ENCODE measurements around the gene LEMD3. TPM values are rescaled to one million over a fixed set of nuclear protein-coding genes. Genes with fewer than 3 reads are reported as not detected.

The LEMD3 gene
- total RNA-seq, 1 donor from 2014 or later, result 17.2 TPM

DNA sequence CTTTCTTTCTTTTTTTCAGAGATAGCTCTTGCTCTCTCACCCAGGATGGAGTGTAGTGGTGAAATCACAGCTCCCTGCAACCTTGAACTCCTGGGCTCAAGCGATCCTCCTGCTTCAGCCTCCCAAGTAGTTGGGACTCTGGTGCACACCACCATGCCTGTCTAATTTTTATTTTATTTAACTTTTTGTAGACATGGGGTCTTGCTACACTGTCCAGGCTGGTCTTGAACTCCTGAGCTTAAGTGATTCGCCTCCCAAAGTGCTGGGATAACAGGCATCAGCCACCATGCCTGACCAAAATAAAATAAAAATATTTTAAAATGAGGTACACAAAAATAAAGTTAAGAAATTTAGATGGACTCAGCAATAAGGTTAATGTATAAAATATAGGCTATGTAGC lies 5.1 kb upstream of the LEMD3 start:
- intact Hi-C loops (cut with DNase I), result loop anchor here (10.0 kb wide), 1 partner anchor 759 kb away; the partner anchor contains the start of gene XPOT
- no peak for DNase-seq (ENCODE audit: low spot score)

DNA sequence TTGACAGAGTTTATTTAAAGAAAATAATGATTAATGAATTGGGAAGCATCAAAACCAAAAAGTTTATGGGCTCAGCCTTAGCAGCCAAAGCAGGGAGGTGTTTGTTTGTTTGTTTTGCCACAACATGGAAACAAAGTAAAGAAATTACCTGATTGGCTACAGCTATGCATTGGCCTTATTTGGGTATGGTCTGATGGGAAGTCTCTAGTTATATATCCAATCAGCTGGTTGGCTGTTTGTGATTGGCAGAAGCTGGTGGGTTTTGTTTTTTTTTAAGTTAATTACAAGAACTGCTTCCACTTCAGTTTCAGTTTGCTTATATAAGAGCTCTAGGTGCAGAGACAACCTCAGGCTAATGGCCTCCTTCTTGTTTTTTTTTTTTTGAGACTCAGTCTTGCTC lies 4.6 kb upstream of the LEMD3 start:
- intact Hi-C loops (cut with DNase I), result loop anchor here (10.0 kb wide), 1 partner anchor 760 kb away; the partner anchor contains the start of gene XPOT
- no peak for DNase-seq (ENCODE audit: low spot score)

DNA sequence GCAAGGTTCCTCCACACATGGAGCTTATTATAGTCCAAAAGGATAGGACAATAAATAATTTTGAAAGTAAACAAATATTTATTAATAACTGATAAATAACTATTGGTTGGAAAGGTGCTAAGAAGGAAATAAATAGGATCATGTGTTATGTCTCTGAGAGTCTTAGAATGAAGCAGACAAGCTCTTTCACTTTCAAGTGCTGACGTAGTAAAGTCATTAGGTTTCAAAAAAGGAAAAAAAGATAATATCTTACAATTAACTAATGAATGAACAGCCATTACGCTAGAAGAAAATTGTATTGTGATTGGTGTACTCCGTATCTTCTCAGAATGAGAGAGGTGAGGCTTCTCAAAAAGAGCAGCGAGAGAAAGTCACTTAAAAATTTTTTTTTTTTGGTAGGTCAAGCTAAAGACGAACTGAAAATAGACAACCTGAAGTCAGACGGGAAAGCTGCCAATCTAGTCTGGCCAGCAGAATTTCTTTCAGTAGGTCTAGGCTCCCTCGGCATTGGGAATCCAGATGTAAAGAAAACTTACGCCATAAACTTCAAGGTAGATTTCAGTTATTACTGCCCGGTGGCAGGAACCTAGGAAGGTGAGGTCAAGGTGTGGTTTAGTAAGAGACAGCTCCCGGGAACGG lies 583 bp upstream of the LEMD3 start:
- intact Hi-C loops (cut with DNase I), result loop anchor here (10.0 kb wide), 1 partner anchor 764 kb away; the partner anchor contains the start of gene XPOT
- DNase-seq (ENCODE audit: low spot score), result no peak

GRCh38 chr12:65170209-65170881 lies 962 bp downstream of the LEMD3 start:
- intact Hi-C loops (cut with DNase I), result loop anchor here (5.0 kb wide), 2 partner anchors 37 to 107 kb away; partner anchors contain the start of gene MSRB3
- peak; percentile 89 for DNase-seq (ENCODE audit: low spot score)

DNA sequence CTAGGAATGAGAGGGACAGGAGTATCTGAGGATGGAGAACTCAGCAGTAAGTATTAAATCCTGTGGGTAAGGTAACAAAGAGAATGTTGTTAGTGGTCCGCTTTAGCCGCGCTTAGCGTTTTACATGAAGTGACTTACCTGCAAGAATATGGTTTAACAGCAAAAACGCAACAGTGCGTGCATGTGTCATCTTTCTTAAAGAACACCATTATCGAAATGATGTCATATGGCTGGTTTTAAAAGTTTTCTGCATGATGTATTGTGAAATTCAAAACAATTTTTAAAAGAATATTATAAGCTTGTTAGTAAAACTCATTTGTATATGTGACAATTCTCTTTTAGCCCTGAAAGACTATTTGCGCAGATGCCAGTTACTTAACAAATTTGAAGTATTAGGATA lies 1.7 kb downstream of the LEMD3 start:
- DNase-seq (ENCODE audit: low spot score), result no peak
- intact Hi-C loops (cut with DNase I), result loop anchor here (5.0 kb wide), 2 partner anchors 36 to 106 kb away; partner anchors contain the start of gene MSRB3

- intact Hi-C loops (cut with DNase I), result loop anchor here (5.0 kb wide), 2 partner anchors 35 to 105 kb away; partner anchors contain the start of gene MSRB3
Measured at GRCh38 chr12:65171870-65172269, 2.5 kb downstream of the LEMD3 start.

GRCh38 chr12:65175385-65175784 lies 6.0 kb downstream of the LEMD3 start:
- no peak for DNase-seq (ENCODE audit: low spot score)
- intact Hi-C loops (cut with DNase I), result no loop called here

More at GRCh38 chr12:65171870-65172269, 2.5 kb downstream of the LEMD3 start:
- DNase-seq (ENCODE audit: low spot score), result no peak

- no peak for DNase-seq (ENCODE audit: low spot score)
- intact Hi-C loops (cut with DNase I), result no loop called here
Measured at GRCh38 chr12:65182012-65182739, 12.8 kb downstream of the LEMD3 start.

DNA sequence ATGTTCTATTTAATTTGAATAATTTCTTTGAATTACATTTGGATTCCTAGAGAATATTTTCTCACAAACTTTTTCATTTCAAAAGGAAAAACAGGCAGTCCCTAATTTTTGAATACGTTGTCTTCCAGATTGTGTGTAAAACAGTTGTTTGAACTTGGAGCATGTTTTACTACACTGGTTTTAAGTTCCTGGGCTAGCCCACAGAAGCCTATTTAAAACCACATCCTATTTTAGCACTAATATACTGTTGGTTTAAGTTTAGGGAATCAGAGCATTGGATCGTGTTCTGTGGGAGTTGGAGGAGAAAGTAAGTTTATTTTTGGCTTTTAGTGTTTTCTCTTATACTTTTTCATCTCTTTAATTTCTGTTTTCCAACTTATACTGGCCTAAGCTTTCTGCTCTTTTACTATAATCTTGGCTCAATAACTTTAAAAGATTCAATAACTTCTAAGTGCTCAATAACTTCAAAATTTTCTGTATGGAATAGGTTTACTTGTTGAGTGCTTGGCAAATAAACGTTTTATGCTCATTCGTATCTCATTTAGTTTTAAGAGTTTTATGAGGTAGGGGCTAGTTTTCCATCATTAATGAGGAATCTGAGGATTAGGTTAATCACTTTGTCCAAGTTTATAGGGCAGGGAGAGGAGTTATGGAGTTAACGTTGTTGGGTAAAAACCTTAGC lies 14.9 kb downstream of the LEMD3 start:
- no peak for DNase-seq (ENCODE audit: low spot score)
- intact Hi-C loops (cut with DNase I), result no loop called here

DNA sequence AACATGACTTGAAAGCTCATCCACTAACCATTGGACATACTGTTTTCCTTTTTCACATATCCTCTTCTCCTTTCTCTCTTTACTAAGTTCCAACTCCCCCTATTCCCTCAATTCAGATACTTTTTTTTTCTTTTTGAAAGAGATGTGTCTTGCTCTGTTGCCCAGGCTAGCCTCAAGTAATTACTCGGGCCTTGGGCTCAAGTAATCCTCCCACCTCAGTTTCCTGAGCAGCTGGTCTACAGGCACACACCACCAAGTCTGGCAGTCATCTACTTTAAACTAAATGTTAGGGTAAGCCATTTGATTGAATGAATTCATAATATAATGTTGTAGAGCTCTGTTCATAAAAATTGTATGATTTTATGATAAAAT lies 15.5 kb downstream of the LEMD3 start:
- DNase-seq (ENCODE audit: low spot score), result no peak
- intact Hi-C loops (cut with DNase I), result no loop called here

DNA sequence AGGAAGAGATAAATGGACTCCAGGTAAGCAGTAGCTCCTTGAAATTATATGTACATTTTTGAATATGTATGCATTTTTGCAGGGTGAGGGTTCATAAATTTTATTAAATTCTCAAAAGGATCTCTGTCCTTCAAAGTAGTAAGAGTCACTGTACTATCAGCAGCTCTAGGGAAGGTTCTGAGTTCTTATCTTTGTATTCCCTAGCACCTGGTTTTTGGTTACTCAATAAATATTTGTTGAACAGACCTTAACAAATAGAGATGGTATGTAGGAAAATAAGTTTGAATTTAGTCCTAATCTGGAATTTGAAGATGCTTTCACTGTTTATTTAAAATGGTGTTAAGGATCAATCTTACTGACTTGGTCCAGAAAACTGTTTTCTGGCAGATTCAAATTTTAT lies 18.3 kb downstream of the LEMD3 start:
- intact Hi-C loops (cut with DNase I), result no loop called here
- DNase-seq (ENCODE audit: low spot score), result no peak

GRCh38 chr12:65188179-65188701 lies 18.9 kb downstream of the LEMD3 start:
- no peak for DNase-seq (ENCODE audit: low spot score)
- intact Hi-C loops (cut with DNase I), result no loop called here

DNA sequence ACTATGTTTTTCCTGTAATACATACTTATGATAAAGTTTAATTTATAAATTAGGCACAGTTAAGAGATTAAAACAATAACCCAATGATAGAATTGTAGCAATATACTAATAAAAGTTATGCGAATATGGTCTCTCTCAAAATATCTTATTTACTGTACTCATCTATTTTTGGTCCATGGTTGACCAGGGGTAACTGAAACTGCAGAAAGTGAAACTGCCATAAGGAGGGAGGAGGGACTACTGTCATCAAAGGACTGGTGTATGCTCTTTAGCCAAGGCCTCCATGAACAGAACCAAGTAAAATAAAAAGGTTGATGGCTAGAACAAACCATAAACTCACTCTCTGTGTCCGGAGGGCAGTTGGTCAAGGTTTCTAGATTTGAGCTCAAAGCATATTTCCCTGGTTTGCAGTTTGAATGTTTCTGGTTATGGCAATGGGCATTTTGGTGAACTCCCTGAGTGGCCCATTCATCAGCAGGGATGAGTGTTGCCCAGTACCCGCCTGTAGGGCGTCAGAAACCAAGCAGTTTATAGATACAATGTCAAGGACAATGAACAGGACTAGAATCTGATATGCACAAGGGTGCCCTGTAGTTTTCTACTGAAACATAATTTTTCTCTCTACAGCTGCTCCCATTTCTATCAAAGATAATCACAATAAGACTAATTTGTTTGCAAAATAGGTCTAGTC lies 19.8 kb downstream of the LEMD3 start:
- intact Hi-C loops (cut with DNase I), result no loop called here
- no peak for DNase-seq (ENCODE audit: low spot score)

- intact Hi-C loops (cut with DNase I), result no loop called here
Measured at GRCh38 chr12:65192963-65193516, 23.7 kb downstream of the LEMD3 start.

DNA sequence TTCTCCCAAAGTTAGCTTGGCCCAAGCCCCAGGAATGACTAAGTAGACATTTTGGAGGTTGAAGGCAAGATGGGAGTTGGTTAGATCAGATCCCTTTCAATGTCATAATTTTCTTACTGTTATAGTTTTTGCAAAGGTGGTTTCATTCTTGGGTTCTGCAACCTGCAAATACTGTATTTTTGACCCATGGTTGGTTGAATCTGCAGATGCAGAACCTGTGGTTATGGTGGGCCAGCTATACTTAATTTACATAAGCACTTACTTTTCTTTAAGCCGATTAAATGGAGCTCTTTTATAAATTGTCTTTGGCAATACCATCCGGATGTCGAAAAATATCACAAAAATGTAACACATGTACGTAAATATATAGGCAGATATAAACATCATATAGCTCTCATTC lies 25.6 kb downstream of the LEMD3 start:
- no peak for DNase-seq (ENCODE audit: low spot score)
- intact Hi-C loops (cut with DNase I), result no loop called here

More at GRCh38 chr12:65192963-65193516, 23.7 kb downstream of the LEMD3 start:
- DNase-seq (ENCODE audit: low spot score), result no peak

- no peak for DNase-seq (ENCODE audit: low spot score)
- intact Hi-C loops (cut with DNase I), result no loop called here
Measured at GRCh38 chr12:65195387-65196055, 26.1 kb downstream of the LEMD3 start.

DNA sequence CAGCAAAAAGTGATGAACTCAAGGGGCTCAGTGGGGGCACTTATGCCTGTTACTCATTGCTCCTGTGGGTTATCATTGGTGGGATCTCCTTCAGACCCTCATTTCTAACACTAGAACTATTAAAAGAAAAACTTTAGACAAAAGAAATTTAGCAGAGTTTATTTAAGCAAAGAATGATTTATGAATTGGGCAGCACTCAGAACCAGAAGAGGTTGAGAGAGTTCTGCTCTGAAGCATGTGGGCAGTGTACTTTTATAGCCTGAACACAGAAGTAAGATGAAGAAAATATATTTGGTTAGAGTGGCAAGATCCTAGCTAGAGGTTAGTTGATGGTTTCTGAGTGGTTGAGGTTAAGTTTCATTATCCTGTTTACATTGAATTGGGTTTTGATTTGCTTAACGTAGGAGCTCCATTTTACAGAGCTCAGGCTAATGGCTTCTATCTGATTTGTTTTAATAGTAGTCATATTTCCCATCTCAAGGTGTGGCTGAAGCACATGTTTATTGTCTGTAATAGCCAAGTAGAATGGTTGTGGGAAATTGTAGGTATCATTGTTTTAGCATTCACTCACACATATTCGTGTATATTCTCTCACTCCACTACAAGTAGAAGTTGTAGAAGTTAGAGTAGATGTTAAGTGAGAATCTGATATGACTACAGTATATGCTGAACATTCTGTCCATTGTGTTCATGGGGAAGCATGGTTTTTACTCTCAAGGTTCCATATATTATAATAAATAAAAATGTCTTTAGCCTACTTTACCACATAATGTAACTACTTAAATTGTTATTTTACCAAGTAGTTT lies 27.6 kb downstream of the LEMD3 start:
- no peak for DNase-seq (ENCODE audit: low spot score)
- intact Hi-C loops (cut with DNase I), result no loop called here

Measured in cardiac septum (tissue), 1 donor.